Heart right ventricle (tissue), 16 donors: ENCODE measurements around the gene DAPK1. TPM values are rescaled to one million over a fixed set of nuclear protein-coding genes. Genes with fewer than 3 reads are reported as not detected.

ENCODE experiments used
- ATAC-seq, 8 donors: fragments of 200-7000 bp; cut with Tn5 transposase; one replicate each; pipeline ENCODE4 v1.9.1; 2020; ENCODE audit warnings: mild to moderate bottlenecking in 8 of 8, moderate library complexity in 8 of 8, moderate number of reproducible peaks in 1 of 8
- DNase-seq, 2 donors: peaks; one replicate each; pipeline ENCODE4 v3.0.0-alpha.2; 2020
- H3K27ac ChIP-seq, 10 donors: fragments of 200-600 bp; sonication (generic) in 2 of 10; one replicate each; pipeline versions ENCODE4 v1.5.0 to v1.8.0; 2020 to 2022; ENCODE audit warnings: mild to moderate bottlenecking in 3 of 10
- H3K27me3 ChIP-seq, 7 donors: fragments of 200-600 bp; one replicate each; pipeline ENCODE4 v1.8.0; 2021 to 2022; ENCODE audit warnings: mild to moderate bottlenecking in 2 of 7
- H3K36me3 ChIP-seq, 9 donors: fragments of 200-600 bp; sonication (generic) in 1 of 9; one replicate each; pipeline versions ENCODE4 v1.5.0 to v1.8.0; 2020 to 2022; ENCODE audit warnings: mild to moderate bottlenecking in 2 of 9
- H3K4me1 ChIP-seq, 9 donors: fragments of 200-600 bp; sonication (generic) in 1 of 9; one replicate each; pipeline versions ENCODE4 v1.5.0 to v1.8.0; 2020 to 2022; ENCODE audit warnings: mild to moderate bottlenecking in 4 of 9
- H3K4me3 ChIP-seq, 10 donors: fragments of 200-600 bp; sonication (generic) in 2 of 10; one replicate each; pipeline versions ENCODE4 v1.5.0 to v1.8.0; 2020 to 2022; ENCODE audit warnings: mild to moderate bottlenecking in 7 of 10, moderate library complexity in 2 of 10
- H3K9me3 ChIP-seq, 11 donors: fragments of 200-600 bp in 10 of 11; sonication (generic) in 2 of 11; one replicate each; pipeline versions ENCODE4 v1.5.0 to v1.8.0; 2013 to 2022; ENCODE audit warnings: mild to moderate bottlenecking in 2 of 11, control low read depth in 1 of 11, moderate library complexity in 1 of 11
- CTCF ChIP-seq, 9 donors: fragments of 200-600 bp; sonication (generic) in 2 of 9; IDR thresholded peaks; one replicate each; pipeline versions ENCODE4 v1.5.0 to v1.8.0; 2021 to 2022; ENCODE audit warnings: antibody characterized with exemption in 9 of 9, mild to moderate bottlenecking in 5 of 9, moderate library complexity in 1 of 9
- WGBS, 2 donors: extraction: QIAGEN DNeasy Blood & Tissue Kit; methylation state at CpG; one replicate each; pipeline ENCODE4 v1.1.7; 2013; ENCODE audit warnings: inconsistent platforms in 1 of 2; 5-methylcytosine and 5-hydroxymethylcytosine counted together
- intact Hi-C, 10 donors: fragments of 100-400 bp; cut with DNase I; formaldehyde crosslinking; loops; one replicate each; pipeline versions ENCODE4 v1.11.1 to v1.14.2; 2022
- polyA plus RNA-seq, 2 donors: library from polyadenylated mRNA; stranded (reverse); fragments of 200-250 nt; gene quantifications; one replicate each; pipeline ENCODE4 v1.2.3, GENCODE V29; 2013
- total RNA-seq, 10 donors: library from RNA; stranded (reverse); fragmentation: NEBNext Ultra II Directional in 3 of 10; extraction: Animal tissue kit (Norgen Biotek cat#: 25700) in 3 of 10; gene quantifications; one replicate each; pipeline versions ENCODE4 v1.2.1 to v1.2.4, GENCODE V29; 2021 to 2023
- donor health status: Arrhythmogenic right ventricular cardiomyopathy.
- donor health status: ischemic (EF 13 %, LVEDD 7.1; RV severe dilation, severe dysfunction).
- donor health status: healthy with polysubstance abuse.
- donor health status: DM: no; HTN: yes; CAD: no.
- donor health status: DM: no; HTN: no; CAD: no.
- donor health status: ischemic (EF 25% LVEDD 6.9; RV normal size, moderate dysfunction).
- donor health status: ischemic (EF 25% LVEDD 5.7; RV mildly dilated, moderate dysfunction).
- donor health status: healthy.
- donor health status: DM: yes; HTN: yes; CAD: no.
- donor health status: Ischemic cardiomyopathy.
- donor health status: ischemic (EF 35%, LVEDD 5.7; RV mildly dilated, moderate dysfunction).
- donor health status: nonischemic (EF 11% LVEDD 7.7; RV severe dilation, severe dysfunction).
- donor health status: DM: yes; HTN: yes; CAD: no.
- donor health status: PGD.
- donor health status: ischemic (EF 29% LVEDD 5.4; RV normal size, mild dysfunction).
- donor health status: nonischemic (EF 23%, LVEDD 6.1; RV moderate dilation, normal function).

The DAPK1 gene
- total and polyA plus RNA-seq, 12 donors, result 1.1 to 15.5 (median 4.2) TPM

GRCh38 chr9:87644659-87645058 lies 147.0 kb downstream of the DAPK1 start:
- 92 to 95% methylated on average over 1 of the region's 1 CpG for WGBS, 2 donors
- ATAC-seq (no peak), DNase-seq (no peak)
- TF ChIP-seq CTCF (IDR thresholded peaks at IDR 0.05), result no peak
- H3K4me1 ChIP-seq, result peaks cover 0 to 11% (median 0%) of the 10 kb centered on the region in 9 donors
- H3K36me3 ChIP-seq, result peaks cover 0 to 50% (median 0%) of the 10 kb centered on the region in 9 donors
- intact Hi-C loops, result no loop called here
- no peak overlapping the region for H3K4me3 ChIP-seq
- H3K27me3 ChIP-seq, result no peaks in the 10 kb centered on the region
- no peaks in the 10 kb centered on the region for H3K9me3 ChIP-seq
- no peak overlapping the region for H3K27ac ChIP-seq

GRCh38 chr9:87646546-87646945 lies 148.9 kb downstream of the DAPK1 start:
- no peak for TF ChIP-seq CTCF (IDR thresholded peaks at IDR 0.05)
- Histone ChIP-seq H3K4me3 (no peak overlapping the region), H3K36me3 (peaks cover 0 to 48% (median 0%) of the 10 kb centered on the region in 9 donors), H3K27ac (no peak overlapping the region), H3K4me1 (peaks cover 0 to 5% (median 0%) of the 10 kb centered on the region in 9 donors), H3K9me3 (no peaks in the 10 kb centered on the region), H3K27me3 (no peaks in the 10 kb centered on the region)
- WGBS, 2 donors, result 90 to 94% methylated on average over 3 of the region's 3 CpGs
- DNase-seq, result no peak
- intact Hi-C loops, result no loop called here
- no peak for ATAC-seq

- no peak for TF ChIP-seq CTCF (IDR thresholded peaks at IDR 0.05)
- no peaks in the 10 kb centered on the region for H3K9me3 ChIP-seq
- peaks cover 0 to 48% (median 0%) of the 10 kb centered on the region in 9 donors for H3K36me3 ChIP-seq
- no peak for DNase-seq
- H3K4me3 ChIP-seq, result no peak overlapping the region
- intact Hi-C loops, result no loop called here
- 81 to 89% methylated on average over 8 of the region's 8 CpGs for WGBS, 2 donors
- no peak for ATAC-seq
- H3K27ac ChIP-seq, result no peak overlapping the region
- peaks cover 0 to 5% (median 0%) of the 10 kb centered on the region in 9 donors for H3K4me1 ChIP-seq
- no peaks in the 10 kb centered on the region for H3K27me3 ChIP-seq
Observed at GRCh38 chr9:87647114-87647513, 149.4 kb downstream of the DAPK1 start.

- Histone ChIP-seq H3K4me3 (no peak overlapping the region), H3K36me3 (peaks cover 0 to 48% (median 0%) of the 10 kb centered on the region in 9 donors), H3K9me3 (no peaks in the 10 kb centered on the region), H3K27me3 (no peaks in the 10 kb centered on the region), H3K27ac (no peak overlapping the region), H3K4me1 (peaks cover 0 to 2% (median 0%) of the 10 kb centered on the region in 9 donors)
- intact Hi-C loops, result no loop called here
- WGBS, 2 donors, result 96 to 98% methylated on average over 7 of the region's 7 CpGs
- ATAC-seq, result no peak
- no peak for TF ChIP-seq CTCF (IDR thresholded peaks at IDR 0.05)
- no peak for DNase-seq
Observed at GRCh38 chr9:87648606-87649005, 150.9 kb downstream of the DAPK1 start.
